OCI-LY3 (cell line): ENCODE measurements around the gene IPO4.

ENCODE experiments used
- EZH2phosphoT487 ChIP-seq: fragments of 200-600 bp; shearing (Covaris generic); IDR thresholded peaks from 2 replicates; pipeline ENCODE4 v1.6.1; 2018; ENCODE audit warnings: antibody characterized with exemption, mixed run types, low read depth
- TF ChIP-seq, protein P1 (sequence below): fragments of 200-600, 300-600 bp; sonication (generic); IDR thresholded peaks from 2 replicates; pipeline ENCODE4 v1.5.1; 2014; ENCODE audit warnings: antibody characterized with exemption, low read length, low read depth

DNA sequence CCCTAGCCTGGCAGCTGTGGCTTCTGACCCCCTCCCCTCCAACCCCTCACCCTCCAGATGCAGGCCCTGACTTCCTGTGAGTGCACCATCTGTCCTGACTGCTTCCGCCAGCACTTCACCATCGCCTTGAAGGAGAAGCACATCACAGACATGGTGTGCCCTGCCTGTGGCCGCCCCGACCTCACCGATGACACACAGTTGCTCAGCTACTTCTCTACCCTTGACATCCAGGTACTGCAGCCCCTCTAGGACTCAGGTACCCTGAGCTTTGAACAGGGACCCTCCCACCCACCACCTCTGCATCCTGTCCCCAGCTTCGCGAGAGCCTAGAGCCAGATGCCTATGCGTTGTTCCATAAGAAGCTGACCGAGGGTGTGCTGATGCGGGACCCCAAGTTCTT is 33.5 kb downstream of the IPO4 start:
- TF ChIP-seq, protein P1, sequence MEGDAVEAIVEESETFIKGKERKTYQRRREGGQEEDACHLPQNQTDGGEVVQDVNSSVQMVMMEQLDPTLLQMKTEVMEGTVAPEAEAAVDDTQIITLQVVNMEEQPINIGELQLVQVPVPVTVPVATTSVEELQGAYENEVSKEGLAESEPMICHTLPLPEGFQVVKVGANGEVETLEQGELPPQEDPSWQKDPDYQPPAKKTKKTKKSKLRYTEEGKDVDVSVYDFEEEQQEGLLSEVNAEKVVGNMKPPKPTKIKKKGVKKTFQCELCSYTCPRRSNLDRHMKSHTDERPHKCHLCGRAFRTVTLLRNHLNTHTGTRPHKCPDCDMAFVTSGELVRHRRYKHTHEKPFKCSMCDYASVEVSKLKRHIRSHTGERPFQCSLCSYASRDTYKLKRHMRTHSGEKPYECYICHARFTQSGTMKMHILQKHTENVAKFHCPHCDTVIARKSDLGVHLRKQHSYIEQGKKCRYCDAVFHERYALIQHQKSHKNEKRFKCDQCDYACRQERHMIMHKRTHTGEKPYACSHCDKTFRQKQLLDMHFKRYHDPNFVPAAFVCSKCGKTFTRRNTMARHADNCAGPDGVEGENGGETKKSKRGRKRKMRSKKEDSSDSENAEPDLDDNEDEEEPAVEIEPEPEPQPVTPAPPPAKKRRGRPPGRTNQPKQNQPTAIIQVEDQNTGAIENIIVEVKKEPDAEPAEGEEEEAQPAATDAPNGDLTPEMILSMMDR: no peak
- TF ChIP-seq EZH2phosphoT487: no peak
